Heart left ventricle (tissue), 16 donors: ENCODE data around the gene LRP1-AS. TPM values are rescaled to one million over a fixed set of nuclear protein-coding genes. Genes with fewer than 3 reads are reported as not detected.

ENCODE experiments used
- ATAC-seq, 4 donors: fragments of 200-7000 bp; cut with Tn5 transposase; one replicate each; pipeline ENCODE4 v1.9.1; 2020 to 2022; ENCODE audit warnings: moderate library complexity in 4 of 4, mild to moderate bottlenecking in 3 of 4, moderate number of reproducible peaks in 1 of 4
- DNase-seq, 5 donors: peaks; one replicate each; pipeline ENCODE4 v3.0.0-alpha.2; 2020
- H3K27ac ChIP-seq, 12 donors: fragments of 200-600 bp; sonication (generic) in 4 of 12; one replicate each; pipeline versions ENCODE4 v1.5.0 to v1.8.0; 2016 to 2022; ENCODE audit warnings: mild to moderate bottlenecking in 2 of 12
- H3K27me3 ChIP-seq, 9 donors: fragments of 200-600 bp; sonication (generic) in 2 of 9; one replicate each; pipeline versions ENCODE4 v1.5.1 to v1.8.0; 2016 to 2022; ENCODE audit warnings: mild to moderate bottlenecking in 3 of 9
- H3K36me3 ChIP-seq, 9 donors: fragments of 200-600 bp; sonication (generic) in 2 of 9; one replicate each; pipeline versions ENCODE4 v1.5.0 to v1.8.0; 2018 to 2022; ENCODE audit warnings: mild to moderate bottlenecking in 2 of 9
- H3K4me1 ChIP-seq, 12 donors: fragments of 200-600 bp; sonication (generic) in 4 of 12; one replicate each; pipeline versions ENCODE4 v1.5.0 to v1.8.0; 2016 to 2022; ENCODE audit warnings: mild to moderate bottlenecking in 3 of 12
- H3K4me3 ChIP-seq, 12 donors: fragments of 200-600 bp; sonication (generic) in 4 of 12; one replicate each; pipeline versions ENCODE4 v1.5.0 to v1.8.0; 2017 to 2022; ENCODE audit warnings: mild to moderate bottlenecking in 9 of 12, moderate library complexity in 4 of 12
- H3K9me3 ChIP-seq, 12 donors: fragments of 200-600 bp; sonication (generic) in 4 of 12; one replicate each; pipeline versions ENCODE4 v1.5.0 to v1.8.0; 2016 to 2022; ENCODE audit warnings: mild to moderate bottlenecking in 1 of 12
- CTCF ChIP-seq, 12 donors: fragments of 200-600 bp; sonication (generic) in 4 of 12; IDR thresholded peaks; one replicate each; pipeline versions ENCODE4 v1.5.0 to v1.8.0; 2018 to 2022; ENCODE audit warnings: antibody characterized with exemption in 12 of 12, mild to moderate bottlenecking in 5 of 12
- POLR2A ChIP-seq, 2 donors: fragments of 450-650 bp; IDR thresholded peaks; one replicate each; pipeline ENCODE4 v1.6.1; 2017; ENCODE audit warnings: antibody characterized with exemption in 2 of 2, mild to moderate bottlenecking in 2 of 2, moderate library complexity in 2 of 2
- WGBS, 4 donors: extraction: QIAGEN DNeasy Blood & Tissue Kit in 2 of 4; methylation state at CpG; one replicate each; pipeline versions ENCODE4 v1.1.5 to v1.1.7; 2013 to 2018; 5-methylcytosine and 5-hydroxymethylcytosine counted together
- intact Hi-C, 10 donors: fragments of 100-400 bp; cut with DNase I; formaldehyde crosslinking; loops; one replicate each; pipeline versions ENCODE4 v1.11.1 to v1.14.2; 2022
- polyA plus RNA-seq, 2 donors: library from polyadenylated mRNA; stranded (reverse); fragments of 200-250 nt; gene quantifications; one replicate each; pipeline ENCODE4 v1.2.3, GENCODE V29; 2013
- total RNA-seq, 9 donors: library from RNA; depleted of rRNA in 2 of 9; stranded (reverse); fragments of >200 nt in 2 of 9; fragmentation: NEBNext Ultra II Directional in 3 of 9; extraction: Animal tissue kit (Norgen Biotek cat#: 25700) in 3 of 9; gene quantifications; one replicate each; pipeline versions ENCODE4 v1.1.0 to v1.2.4, GENCODE V29; 2016 to 2023
- donor health status: ischemic (EF 13 %, LVEDD 7.1; RV severe dilation, severe dysfunction).
- donor health status: healthy with polysubstance abuse.
- donor health status: DM: no; HTN: yes; CAD: no.
- donor health status: DM: no; HTN: no; CAD: no.
- donor health status: ischemic (EF 25% LVEDD 6.9; RV normal size, moderate dysfunction).
- donor health status: ischemic (EF 25% LVEDD 5.7; RV mildly dilated, moderate dysfunction).
- donor health status: healthy.
- donor health status: DM: yes; HTN: yes; CAD: no.
- donor health status: ischemic (EF 35%, LVEDD 5.7; RV mildly dilated, moderate dysfunction).
- donor health status: nonischemic (EF 11% LVEDD 7.7; RV severe dilation, severe dysfunction).
- donor health status: DM: yes; HTN: yes; CAD: no.
- donor health status: PGD.
- donor health status: ischemic (EF 29% LVEDD 5.4; RV normal size, mild dysfunction).
- donor health status: nonischemic (EF 23%, LVEDD 6.1; RV moderate dilation, normal function).

Gene LRP1-AS
- total and polyA plus RNA-seq, 11 donors, result not detected

GRCh38 chr12:57101892-57102695 lies 45.3 kb downstream of the LRP1-AS start:
- Histone ChIP-seq H3K27ac (peak overlapping the region in 1 of 12 donors; percentile 14), H3K36me3 (peaks cover 0 to 96% (median 74%) of the 10 kb centered on the region in 9 donors), H3K4me3 (no peak overlapping the region), H3K9me3 (no peaks in the 10 kb centered on the region), H3K27me3 (no peaks in the 10 kb centered on the region), H3K4me1 (peaks cover 0 to 10% (median 0%) of the 10 kb centered on the region in 12 donors)
- DNase-seq (no peak), ATAC-seq (no peak)
- TF ChIP-seq CTCF (IDR thresholded peaks at IDR 0.05) (no peak), POLR2A (IDR thresholded peaks at IDR 0.05) (no peak)
- WGBS, 4 donors, result 74 to 79% (median 76%) methylated on average over 15 of the region's 15 CpGs
- intact Hi-C loops, result no loop called here

GRCh38 chr12:57099766-57100165 lies 47.7 kb downstream of the LRP1-AS start:
- DNase-seq (no peak), ATAC-seq (no peak)
- no peak overlapping the region for H3K27ac ChIP-seq
- no peak overlapping the region for H3K4me3 ChIP-seq
- WGBS, 4 donors, result 81 to 85% (median 84%) methylated on average over 12 of the region's 12 CpGs
- H3K27me3 ChIP-seq, result no peaks in the 10 kb centered on the region
- intact Hi-C loops, result no loop called here
- H3K9me3 ChIP-seq, result no peaks in the 10 kb centered on the region
- H3K36me3 ChIP-seq, result peaks cover 0 to 96% (median 76%) of the 10 kb centered on the region in 9 donors
- TF ChIP-seq CTCF (IDR thresholded peaks at IDR 0.05) (no peak), POLR2A (IDR thresholded peaks at IDR 0.05) (no peak)
- peaks cover 0 to 10% (median 0%) of the 10 kb centered on the region in 12 donors for H3K4me1 ChIP-seq

GRCh38 chr12:57099047-57099714 lies 48.2 kb downstream of the LRP1-AS start:
- H3K4me3 ChIP-seq, result no peak overlapping the region
- DNase-seq (no peak), ATAC-seq (no peak)
- intact Hi-C loops, result no loop called here
- WGBS, 4 donors, result 74 to 83% (median 79%) methylated on average over 11 of the region's 11 CpGs
- no peak overlapping the region for H3K27ac ChIP-seq
- no peaks in the 10 kb centered on the region for H3K9me3 ChIP-seq
- TF ChIP-seq POLR2A (IDR thresholded peaks at IDR 0.05) (no peak), CTCF (IDR thresholded peaks at IDR 0.05) (no peak)
- no peaks in the 10 kb centered on the region for H3K27me3 ChIP-seq
- H3K4me1 ChIP-seq, result peaks cover 0 to 15% (median 3%) of the 10 kb centered on the region in 12 donors
- peaks cover 0 to 96% (median 76%) of the 10 kb centered on the region in 9 donors for H3K36me3 ChIP-seq

- Histone ChIP-seq H3K36me3 (peaks cover 0 to 91% (median 72%) of the 10 kb centered on the region in 9 donors), H3K27me3 (no peaks in the 10 kb centered on the region), H3K4me3 (no peak overlapping the region), H3K4me1 (peaks cover 0 to 20% (median 6%) of the 10 kb centered on the region in 12 donors), H3K9me3 (no peaks in the 10 kb centered on the region), H3K27ac (no peak overlapping the region)
- 90 to 94% (median 91%) methylated on average over 1 of the region's 1 CpG for WGBS, 4 donors
- DNase-seq (no peak), ATAC-seq (no peak)
- intact Hi-C loops, result no loop called here
- no peak for TF ChIP-seq CTCF (IDR thresholded peaks at IDR 0.05)
- no peak for TF ChIP-seq POLR2A (IDR thresholded peaks at IDR 0.05)
Measured at GRCh38 chr12:57098546-57098945, 48.9 kb downstream of the LRP1-AS start.
